SK-N-MC (cell line): ENCODE measurements around the gene PARD3.

Source experiments
- EZH2 ChIP-seq: fragments of 200-600 bp; sonication (generic); IDR thresholded peaks from one replicate; pipeline ENCODE4 v1.6.1; 2017; ENCODE audit warnings: antibody characterized with exemption
- POLR2AphosphoS5 ChIP-seq: IDR thresholded peaks from 2 replicates; pipeline ENCODE4 v1.6.1; 2012; ENCODE audit warnings: mild to moderate bottlenecking, low read depth, low read length, borderline replicate concordance

- TF ChIP-seq EZH2: no peak
- TF ChIP-seq POLR2AphosphoS5: no peak
Observed at GRCh38 chr10:34240039-34240438, 575.1 kb downstream of the PARD3 start.
